ENCODE measurements around the gene PTTG1IP. TPM values are rescaled to one million over a fixed set of nuclear protein-coding genes. Genes with fewer than 3 reads are reported as not detected.

PTTG1IP gene
- total RNA-seq, 1 experiment from 2014 or later, result 96.0 TPM

GRCh38 chr21:44919913-44920693 lies 46.6 kb upstream of the PTTG1IP start:
- H3K4me1 Mint-ChIP-seq, result 0 out of 2 replicates have a peak, but pooled peaks cover 4% of the 10 kb centered on the region
- H3K4me3 Mint-ChIP-seq, result no peak overlapping the region
- no peaks in the 10 kb centered on the region for H3K9me3 Mint-ChIP-seq
- H3K27me3 Mint-ChIP-seq (ENCODE audit: low read depth), result no peaks in the 10 kb centered on the region; the same call in none of the 2 replicates
- H3K36me3 Mint-ChIP-seq, result no peaks in the 10 kb centered on the region
- ATAC-seq, result no peak
- POLR2A ChIA-PET, result no interaction called here
- CTCF ChIA-PET, result interaction anchor here (1.5 kb wide), 1 partner anchor 13 kb away, joined by 3 read pairs; no protein-coding TSS in a partner anchor
- H3K27ac Mint-ChIP-seq, result no peak overlapping the region
- TF ChIP-seq NR2C2 (CRISPR knock-in tag; IDR thresholded peaks at IDR 0.05), result no peak
- TF ChIP-seq ZNF671 (CRISPR knock-in tag; IDR thresholded peaks at IDR 0.05), result no peak
- TF ChIP-seq, protein P1, sequence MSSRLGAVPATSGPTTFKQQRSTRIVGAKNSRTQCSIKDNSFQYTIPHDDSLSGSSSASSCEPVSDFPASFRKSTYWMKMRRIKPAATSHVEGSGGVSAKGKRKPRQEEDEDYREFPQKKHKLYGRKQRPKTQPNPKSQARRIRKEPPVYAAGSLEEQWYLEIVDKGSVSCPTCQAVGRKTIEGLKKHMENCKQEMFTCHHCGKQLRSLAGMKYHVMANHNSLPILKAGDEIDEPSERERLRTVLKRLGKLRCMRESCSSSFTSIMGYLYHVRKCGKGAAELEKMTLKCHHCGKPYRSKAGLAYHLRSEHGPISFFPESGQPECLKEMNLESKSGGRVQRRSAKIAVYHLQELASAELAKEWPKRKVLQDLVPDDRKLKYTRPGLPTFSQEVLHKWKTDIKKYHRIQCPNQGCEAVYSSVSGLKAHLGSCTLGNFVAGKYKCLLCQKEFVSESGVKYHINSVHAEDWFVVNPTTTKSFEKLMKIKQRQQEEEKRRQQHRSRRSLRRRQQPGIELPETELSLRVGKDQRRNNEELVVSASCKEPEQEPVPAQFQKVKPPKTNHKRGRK (CRISPR knock-in tag; IDR thresholded peaks at IDR 0.05; ENCODE audit: borderline replicate concordance), result no peak
- TF ChIP-seq ELF4 (CRISPR knock-in tag; IDR thresholded peaks at IDR 0.05; ENCODE audit: low read depth), result no peak
- TF ChIP-seq ZNF416 (CRISPR knock-in tag; IDR thresholded peaks at IDR 0.05), result no peak
- TF ChIP-seq FOXK1 (CRISPR knock-in tag; IDR thresholded peaks at IDR 0.05), result no peak
- no peak for TF ChIP-seq IRF2 (CRISPR knock-in tag; IDR thresholded peaks at IDR 0.05; ENCODE audit: borderline replicate concordance, low read depth)
- no peak for TF ChIP-seq MYBL2 (CRISPR knock-in tag; IDR thresholded peaks at IDR 0.05)
- TF ChIP-seq TEAD4 (CRISPR knock-in tag; IDR thresholded peaks at IDR 0.05), result no peak
- TF ChIP-seq, protein P2, sequence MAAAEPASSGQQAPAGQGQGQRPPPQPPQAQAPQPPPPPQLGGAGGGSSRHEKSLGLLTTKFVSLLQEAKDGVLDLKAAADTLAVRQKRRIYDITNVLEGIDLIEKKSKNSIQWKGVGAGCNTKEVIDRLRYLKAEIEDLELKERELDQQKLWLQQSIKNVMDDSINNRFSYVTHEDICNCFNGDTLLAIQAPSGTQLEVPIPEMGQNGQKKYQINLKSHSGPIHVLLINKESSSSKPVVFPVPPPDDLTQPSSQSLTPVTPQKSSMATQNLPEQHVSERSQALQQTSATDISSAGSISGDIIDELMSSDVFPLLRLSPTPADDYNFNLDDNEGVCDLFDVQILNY (CRISPR knock-in tag; IDR thresholded peaks at IDR 0.05), result no peak
- TF ChIP-seq, protein P3, sequence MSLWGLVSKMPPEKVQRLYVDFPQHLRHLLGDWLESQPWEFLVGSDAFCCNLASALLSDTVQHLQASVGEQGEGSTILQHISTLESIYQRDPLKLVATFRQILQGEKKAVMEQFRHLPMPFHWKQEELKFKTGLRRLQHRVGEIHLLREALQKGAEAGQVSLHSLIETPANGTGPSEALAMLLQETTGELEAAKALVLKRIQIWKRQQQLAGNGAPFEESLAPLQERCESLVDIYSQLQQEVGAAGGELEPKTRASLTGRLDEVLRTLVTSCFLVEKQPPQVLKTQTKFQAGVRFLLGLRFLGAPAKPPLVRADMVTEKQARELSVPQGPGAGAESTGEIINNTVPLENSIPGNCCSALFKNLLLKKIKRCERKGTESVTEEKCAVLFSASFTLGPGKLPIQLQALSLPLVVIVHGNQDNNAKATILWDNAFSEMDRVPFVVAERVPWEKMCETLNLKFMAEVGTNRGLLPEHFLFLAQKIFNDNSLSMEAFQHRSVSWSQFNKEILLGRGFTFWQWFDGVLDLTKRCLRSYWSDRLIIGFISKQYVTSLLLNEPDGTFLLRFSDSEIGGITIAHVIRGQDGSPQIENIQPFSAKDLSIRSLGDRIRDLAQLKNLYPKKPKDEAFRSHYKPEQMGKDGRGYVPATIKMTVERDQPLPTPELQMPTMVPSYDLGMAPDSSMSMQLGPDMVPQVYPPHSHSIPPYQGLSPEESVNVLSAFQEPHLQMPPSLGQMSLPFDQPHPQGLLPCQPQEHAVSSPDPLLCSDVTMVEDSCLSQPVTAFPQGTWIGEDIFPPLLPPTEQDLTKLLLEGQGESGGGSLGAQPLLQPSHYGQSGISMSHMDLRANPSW (CRISPR knock-in tag; conservative IDR thresholded peaks at IDR 0.05; ENCODE audit: low read depth), result no peak
- no peak for TF ChIP-seq ZNF425 (CRISPR knock-in tag; conservative IDR thresholded peaks at IDR 0.05)
- no peak for TF ChIP-seq CDX4 (CRISPR knock-in tag; IDR thresholded peaks at IDR 0.05; ENCODE audit: borderline replicate concordance)
- TF ChIP-seq NFATC4 (CRISPR knock-in tag; IDR thresholded peaks at IDR 0.05), result no peak
- TF ChIP-seq, protein P4, sequence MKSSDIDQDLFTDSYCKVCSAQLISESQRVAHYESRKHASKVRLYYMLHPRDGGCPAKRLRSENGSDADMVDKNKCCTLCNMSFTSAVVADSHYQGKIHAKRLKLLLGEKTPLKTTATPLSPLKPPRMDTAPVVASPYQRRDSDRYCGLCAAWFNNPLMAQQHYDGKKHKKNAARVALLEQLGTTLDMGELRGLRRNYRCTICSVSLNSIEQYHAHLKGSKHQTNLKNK (CRISPR knock-in tag; IDR thresholded peaks at IDR 0.05), result no peak
- TF ChIP-seq GABPB1 (CRISPR knock-in tag; IDR thresholded peaks at IDR 0.05), result no peak
- no peak for TF ChIP-seq ZNF121 (CRISPR knock-in tag; IDR thresholded peaks at IDR 0.05)
- no peak for TF ChIP-seq ZBTB43 (CRISPR knock-in tag; IDR thresholded peaks at IDR 0.05)
- no peak for TF ChIP-seq SMAD3 (CRISPR knock-in tag; IDR thresholded peaks at IDR 0.05; ENCODE audit: borderline replicate concordance)
- no peak for TF ChIP-seq E2F1 (CRISPR knock-in tag; IDR thresholded peaks at IDR 0.05)
- DNase-seq (ENCODE audit: low spot score), result no peak
